Activated gamma-delta T cell (primary cell): ENCODE measurements around the gene DERL3.
A peak's percentile ranks its signal among the peaks of the same experiment; 100 is the strongest.

Source experiments
- DNase-seq: peaks from one replicate; lab custom pipeline; 2025; lab: John Stamatoyannopoulos, UW

Gene DERL3

DNA sequence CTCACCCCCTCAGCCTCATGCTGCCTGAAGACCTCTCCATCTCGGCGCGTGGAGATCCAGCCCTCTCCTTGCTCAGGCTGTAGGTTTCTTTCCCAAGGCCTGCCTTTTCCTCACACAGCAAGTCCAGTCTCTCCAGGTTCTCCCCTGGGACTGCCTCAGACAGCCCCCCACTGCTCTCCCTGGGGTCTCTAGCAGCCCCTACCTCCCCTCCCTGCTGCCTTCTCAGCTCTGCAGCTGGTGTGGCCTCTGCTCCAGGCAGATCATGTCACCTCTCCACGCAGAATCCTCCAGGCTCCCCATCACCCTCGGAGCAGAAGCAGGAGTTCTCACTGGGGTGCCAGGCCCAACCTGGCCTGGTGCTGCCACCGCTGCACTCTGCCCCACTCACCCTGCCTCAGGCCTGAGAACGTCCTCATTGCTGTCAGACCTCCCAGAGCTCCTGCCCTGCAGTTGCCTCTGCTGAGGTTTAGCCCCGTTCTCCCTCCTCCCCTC lies 36.9 kb downstream of the DERL3 start:
- DNase-seq = no peak

GRCh38 chr22:23801238-23801821 lies 37.5 kb downstream of the DERL3 start:
- no peak for DNase-seq

GRCh38 chr22:23800297-23801237 lies 38.2 kb downstream of the DERL3 start:
- DNase-seq = no peak

DNA sequence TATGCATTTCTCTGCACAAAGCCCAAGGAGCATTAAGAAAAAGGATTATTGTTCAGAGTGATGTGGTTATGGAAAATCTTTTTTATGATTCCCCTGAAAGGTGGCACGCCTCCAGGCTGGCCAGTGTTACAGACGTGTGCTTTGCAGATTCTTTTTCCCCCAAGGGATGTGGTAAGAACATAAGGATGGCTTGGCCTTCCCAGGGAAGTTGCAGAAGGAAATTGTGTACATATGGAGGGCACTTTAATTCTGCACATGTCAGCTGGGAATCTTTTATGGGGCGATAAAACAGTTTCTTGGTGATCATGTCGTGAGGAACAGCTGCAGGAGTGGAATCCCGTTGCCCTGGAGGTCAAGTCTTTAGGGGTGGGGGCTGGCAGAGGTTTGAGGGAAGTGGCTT lies 42.3 kb downstream of the DERL3 start:
- no peak for DNase-seq

DNA sequence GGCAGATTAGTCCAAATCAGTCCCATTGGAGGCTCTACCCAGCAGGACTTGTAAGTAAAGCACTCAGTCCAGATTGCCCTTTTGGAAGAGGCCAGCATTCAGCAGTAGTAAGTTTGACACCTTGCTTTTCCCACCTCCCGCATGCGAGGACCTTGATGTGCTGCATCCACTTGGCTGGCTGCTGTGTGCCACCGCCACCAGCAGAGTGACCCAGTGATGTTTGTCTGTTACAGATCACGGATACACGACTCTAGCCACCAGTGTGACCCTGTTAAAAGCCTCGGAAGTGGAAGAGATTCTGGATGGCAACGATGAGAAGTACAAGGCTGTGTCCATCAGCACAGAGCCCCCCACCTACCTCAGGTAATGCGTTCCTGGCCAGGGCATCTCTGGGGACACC lies 45.5 kb downstream of the DERL3 start:
- no peak for DNase-seq

GRCh38 chr22:23791738-23792645 lies 46.8 kb downstream of the DERL3 start:
- DNase-seq = no peak

- DNase-seq = no peak
These were observed 47.7 kb downstream of the DERL3 start for GRCh38 chr22:23790819-23791737.

DNA sequence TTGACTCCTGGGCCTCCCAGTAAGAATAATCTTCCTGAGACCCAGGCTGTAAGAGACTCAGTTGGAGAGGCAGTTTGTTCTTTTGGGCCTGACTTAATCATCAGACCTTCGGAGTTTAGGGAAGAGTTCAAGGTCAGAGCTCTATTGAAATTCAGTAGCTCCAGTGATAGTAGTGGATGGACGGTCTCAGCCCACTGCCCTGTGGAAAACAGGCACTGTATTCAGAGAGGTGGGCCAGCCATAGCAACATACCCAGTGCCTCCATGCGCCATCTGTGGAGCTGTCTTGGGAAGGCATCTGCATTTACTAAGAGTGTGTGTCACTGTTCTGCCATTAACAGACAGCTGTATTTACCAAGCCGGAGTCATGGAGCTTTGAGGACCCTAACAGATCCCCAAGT lies 49.2 kb downstream of the DERL3 start:
- no peak for DNase-seq

- no peak for DNase-seq
These were observed 49.7 kb downstream of the DERL3 start for GRCh38 chr22:23789121-23789520.

- no peak for DNase-seq
These were observed 50.9 kb downstream of the DERL3 start for GRCh38 chr22:23787910-23788309.

GRCh38 chr22:23787600-23787896 lies 51.3 kb downstream of the DERL3 start:
- no peak for DNase-seq

DNA sequence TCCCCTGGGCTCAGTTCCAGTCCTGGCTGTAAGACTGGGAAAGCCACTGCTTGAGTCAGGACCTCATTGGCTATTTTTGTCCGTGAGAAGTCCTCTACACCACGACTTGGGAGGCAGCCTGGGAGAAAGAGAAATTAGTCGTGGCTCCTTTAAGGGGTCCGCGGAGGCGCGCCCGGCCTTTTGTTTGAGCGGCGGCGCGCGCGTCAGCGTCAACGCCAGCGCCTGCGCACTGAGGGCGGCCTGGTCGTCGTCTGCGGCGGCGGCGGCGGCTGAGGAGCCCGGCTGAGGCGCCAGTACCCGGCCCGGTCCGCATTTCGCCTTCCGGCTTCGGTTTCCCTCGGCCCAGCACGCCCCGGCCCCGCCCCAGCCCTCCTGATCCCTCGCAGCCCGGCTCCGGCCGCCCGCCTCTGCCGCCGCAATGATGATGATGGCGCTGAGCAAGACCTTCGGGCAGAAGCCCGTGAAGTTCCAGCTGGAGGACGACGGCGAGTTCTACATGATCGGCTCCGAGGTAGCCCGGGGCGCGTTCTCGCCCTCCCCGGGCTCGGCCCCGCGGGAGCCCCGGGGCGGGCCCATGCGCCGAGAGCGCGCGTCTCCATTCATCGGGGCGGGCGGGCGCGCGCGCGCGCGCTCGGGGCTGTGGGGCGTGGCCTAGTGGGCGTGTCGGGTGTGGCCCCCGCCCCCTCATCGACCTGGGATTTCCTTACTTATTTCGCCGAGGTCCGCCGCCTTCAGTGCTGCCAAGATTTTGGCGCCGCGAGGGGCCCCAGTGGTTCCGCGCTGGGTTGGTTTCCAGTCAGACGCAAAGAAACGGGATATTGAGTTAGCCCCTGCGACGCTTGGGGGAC lies 51.8 kb downstream of the DERL3 start, which contains the start of gene SMARCB1:
SMARCB1 (plus strand) TSS at position 215 of the 848 bp plus-strand sequence; CDS start at position 419, 204 bp downstream.
- DNase-seq = peak; percentile 89

DNA sequence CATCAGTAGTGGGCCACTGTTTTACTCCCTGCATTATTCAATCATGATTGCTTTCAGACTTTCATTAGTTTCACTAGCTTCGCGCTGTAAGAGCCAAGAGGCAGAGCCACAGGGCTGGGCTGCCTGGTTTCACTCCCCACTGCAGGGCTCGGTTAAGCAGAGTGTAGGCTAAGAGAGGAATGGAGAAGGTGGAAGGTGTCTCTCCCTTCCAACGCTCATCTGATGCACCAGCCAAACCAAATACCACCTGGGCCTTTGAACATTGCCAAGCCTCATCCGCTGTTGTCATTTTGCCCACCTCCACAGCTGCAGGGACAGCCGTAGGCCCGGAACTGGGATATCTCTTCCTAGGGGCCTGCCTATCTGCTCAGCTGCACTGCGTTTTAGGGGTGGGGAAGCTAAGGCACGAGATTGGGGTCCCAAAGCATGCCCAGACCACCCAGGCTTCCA lies 52.5 kb downstream of the DERL3 start:
- DNase-seq = no peak
